ENCODE data around the gene PLA2G15.

- TF ChIP-seq CTCF (IDR thresholded peaks at IDR 0.05) (no peak), POLR2A (IDR thresholded peaks at IDR 0.05) (no peak)
Observed at GRCh38 chr16:68246666-68247065, 1.5 kb downstream of the PLA2G15 start.

Data from vagina (tissue), 2 donors.